SK-N-SH treated with all-trans-retinoic acid at 6 μM for 48 hours (cell line): ENCODE measurements around the gene TSSK1B.

ENCODE experiments used
- ATAC-seq: fragments of 200-7000 bp; cut with Tn5 transposase; 3 replicates; pipeline ENCODE4 v1.9.1; 2020; ENCODE audit warnings: mild to moderate bottlenecking, moderate library complexity
- ARNTL ChIP-seq: fragments of 450-650 bp; formaldehyde crosslinking; IDR thresholded peaks from 2 replicates; pipeline ENCODE4 v1.5.0; 2020; ENCODE audit warnings: low read depth, mild to moderate bottlenecking, moderate library complexity, borderline replicate concordance
- BACH2 ChIP-seq: fragments of 250-450 bp; sonication (Bioruptor Pico); IDR thresholded peaks from 2 replicates; pipeline ENCODE4 v1.9.0; 2021; ENCODE audit warnings: mild to moderate bottlenecking, borderline replicate concordance
- CSDC2 ChIP-seq: fragments of 250-450 bp; sonication (Bioruptor Pico); IDR thresholded peaks from 2 replicates; pipeline ENCODE4 v1.5.0; 2020; ENCODE audit warnings: mild to moderate bottlenecking, moderate library complexity
- ESRRG ChIP-seq: fragments of 250-450 bp; sonication (Bioruptor Pico); IDR thresholded peaks from 2 replicates; pipeline ENCODE4 v1.6.1; 2021; ENCODE audit warnings: mild to moderate bottlenecking
- GLIS3 ChIP-seq: fragments of 250-450 bp; sonication (Bioruptor Pico); IDR thresholded peaks from 2 replicates; pipeline ENCODE4 v1.5.0; 2020; ENCODE audit warnings: mild to moderate bottlenecking, moderate library complexity
- ISL1 ChIP-seq: fragments of 250-450 bp; sonication (Bioruptor Pico); IDR thresholded peaks from 2 replicates; pipeline ENCODE4 v2.1.2; 2022; ENCODE audit warnings: mild to moderate bottlenecking, moderate library complexity
- OSR1 ChIP-seq: fragments of 250-450 bp; sonication (Bioruptor Pico); IDR thresholded peaks from 2 replicates; pipeline ENCODE4 v1.8.0; 2022; ENCODE audit warnings: moderate library complexity, mild to moderate bottlenecking, inconsistent platforms
- PPARA ChIP-seq: fragments of 250-450 bp; sonication (Bioruptor Pico); IDR thresholded peaks from 2 replicates; pipeline ENCODE4 v1.5.0; 2020; ENCODE audit warnings: mild to moderate bottlenecking, borderline replicate concordance
- RARB ChIP-seq: fragments of 250-450 bp; sonication (Bioruptor Pico); IDR thresholded peaks from 2 replicates; pipeline ENCODE4 v1.8.0; 2021; ENCODE audit warnings: mild to moderate bottlenecking, moderate library complexity
- SNAI2 ChIP-seq: fragments of 250-450 bp; sonication (Bioruptor Pico); IDR thresholded peaks from 2 replicates; pipeline ENCODE4 v1.5.0; 2020; ENCODE audit warnings: mild to moderate bottlenecking, moderate library complexity
- TCF4 ChIP-seq: fragments of 250-450 bp; sonication (Bioruptor Pico); IDR thresholded peaks from 2 replicates; pipeline ENCODE4 v1.8.0; 2021; ENCODE audit warnings: mild to moderate bottlenecking, moderate library complexity, borderline replicate concordance
- TOX ChIP-seq: fragments of 250-450 bp; sonication (Bioruptor Pico); IDR thresholded peaks from 2 replicates; pipeline ENCODE4 v1.8.0; 2021; ENCODE audit warnings: mild to moderate bottlenecking, moderate library complexity, borderline replicate concordance
- ZC3H10 ChIP-seq: fragments of 250-450 bp; sonication (Bioruptor Pico); IDR thresholded peaks from 2 replicates; pipeline ENCODE4 v1.5.1; 2021; ENCODE audit warnings: mild to moderate bottlenecking, moderate library complexity
- ZFP3 ChIP-seq: fragments of 250-450 bp; sonication (Bioruptor Pico); IDR thresholded peaks from 2 replicates; pipeline ENCODE4 v1.5.0; 2020; ENCODE audit warnings: mild to moderate bottlenecking, moderate library complexity
- ZFP30 ChIP-seq: fragments of 450-650 bp; formaldehyde crosslinking; IDR thresholded peaks from 2 replicates; pipeline ENCODE4 v1.5.0; 2022; ENCODE audit warnings: mild to moderate bottlenecking, moderate library complexity
- ZNF565 ChIP-seq: fragments of 450-650 bp; formaldehyde crosslinking; conservative IDR thresholded peaks from 2 replicates; pipeline ENCODE4 v1.5.0; 2020; ENCODE audit warnings: low read depth, mild to moderate bottlenecking, moderate library complexity
- ZNF70 ChIP-seq: fragments of 450-650 bp; formaldehyde crosslinking; IDR thresholded peaks from 2 replicates; pipeline ENCODE4 v1.5.0; 2020; ENCODE audit warnings: mild to moderate bottlenecking, moderate library complexity
- ZNF8 ChIP-seq: fragments of 450-650 bp; formaldehyde crosslinking; IDR thresholded peaks from 2 replicates; pipeline ENCODE4 v1.5.0; 2020; ENCODE audit warnings: mild to moderate bottlenecking, moderate library complexity
- TF ChIP-seq, protein P1 (sequence below): fragments of 250-450 bp; sonication (Bioruptor Pico); IDR thresholded peaks from 2 replicates; pipeline ENCODE4 v1.8.0; 2021; ENCODE audit warnings: low read depth, mild to moderate bottlenecking, moderate library complexity, borderline replicate concordance
- TF ChIP-seq, protein P2 (sequence below): fragments of 250-450 bp; sonication (Bioruptor Pico); IDR thresholded peaks from 2 replicates; pipeline ENCODE4 v1.8.0; 2020; ENCODE audit warnings: mild to moderate bottlenecking, moderate library complexity, borderline replicate concordance
- TF ChIP-seq, protein P3 (sequence below): fragments of 250-450 bp; sonication (Bioruptor Pico); IDR thresholded peaks from 2 replicates; pipeline ENCODE4 v1.5.1; 2020; ENCODE audit warnings: low read depth, mild to moderate bottlenecking, moderate library complexity
- TF ChIP-seq, protein P4 (sequence below): fragments of 250-450 bp; sonication (Bioruptor Pico); IDR thresholded peaks from 2 replicates; pipeline ENCODE4 v1.5.1; 2021; ENCODE audit warnings: mild to moderate bottlenecking, moderate library complexity
- TF ChIP-seq, protein P5 (sequence below): fragments of 250-450 bp; sonication (Bioruptor Pico); IDR thresholded peaks from 2 replicates; pipeline ENCODE4 v1.5.0; 2020; ENCODE audit warnings: mild to moderate bottlenecking, moderate library complexity

The TSSK1B gene, protein sequence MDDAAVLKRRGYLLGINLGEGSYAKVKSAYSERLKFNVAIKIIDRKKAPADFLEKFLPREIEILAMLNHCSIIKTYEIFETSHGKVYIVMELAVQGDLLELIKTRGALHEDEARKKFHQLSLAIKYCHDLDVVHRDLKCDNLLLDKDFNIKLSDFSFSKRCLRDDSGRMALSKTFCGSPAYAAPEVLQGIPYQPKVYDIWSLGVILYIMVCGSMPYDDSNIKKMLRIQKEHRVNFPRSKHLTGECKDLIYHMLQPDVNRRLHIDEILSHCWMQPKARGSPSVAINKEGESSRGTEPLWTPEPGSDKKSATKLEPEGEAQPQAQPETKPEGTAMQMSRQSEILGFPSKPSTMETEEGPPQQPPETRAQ

DNA sequence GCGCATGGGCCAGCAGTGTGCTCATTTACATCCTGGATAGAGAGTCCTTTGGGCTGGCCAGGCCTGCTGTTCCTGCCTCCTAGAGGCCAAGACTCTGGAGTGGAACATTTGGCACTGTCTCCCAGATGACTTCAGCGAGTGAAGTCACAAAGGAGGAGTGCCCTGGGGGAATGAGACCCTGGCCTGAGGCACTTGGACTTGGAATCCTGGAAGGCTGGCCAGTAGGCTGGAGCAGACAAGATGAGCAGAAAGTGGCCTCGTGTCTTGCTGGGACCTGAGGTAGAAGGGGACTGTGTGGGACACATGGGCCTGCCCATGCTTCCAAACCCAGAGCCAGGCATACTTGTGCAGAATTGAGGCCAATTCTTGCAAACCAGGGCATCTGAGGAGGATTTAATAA lies at the start of gene TSSK1B:
Gene TSSK1B (minus strand): TSS at position 101 of the 400 bp plus-strand sequence. CDS start 150 bp downstream, outside the sequence.
- ATAC-seq = no peak
- TF ChIP-seq ZFP3 (CRISPR knock-in tag) = no peak
- no peak for TF ChIP-seq ZC3H10 (CRISPR knock-in tag)
- no peak for TF ChIP-seq ARNTL (CRISPR knock-in tag)
- no peak for TF ChIP-seq RARB (CRISPR knock-in tag)
- TF ChIP-seq, protein P1, sequence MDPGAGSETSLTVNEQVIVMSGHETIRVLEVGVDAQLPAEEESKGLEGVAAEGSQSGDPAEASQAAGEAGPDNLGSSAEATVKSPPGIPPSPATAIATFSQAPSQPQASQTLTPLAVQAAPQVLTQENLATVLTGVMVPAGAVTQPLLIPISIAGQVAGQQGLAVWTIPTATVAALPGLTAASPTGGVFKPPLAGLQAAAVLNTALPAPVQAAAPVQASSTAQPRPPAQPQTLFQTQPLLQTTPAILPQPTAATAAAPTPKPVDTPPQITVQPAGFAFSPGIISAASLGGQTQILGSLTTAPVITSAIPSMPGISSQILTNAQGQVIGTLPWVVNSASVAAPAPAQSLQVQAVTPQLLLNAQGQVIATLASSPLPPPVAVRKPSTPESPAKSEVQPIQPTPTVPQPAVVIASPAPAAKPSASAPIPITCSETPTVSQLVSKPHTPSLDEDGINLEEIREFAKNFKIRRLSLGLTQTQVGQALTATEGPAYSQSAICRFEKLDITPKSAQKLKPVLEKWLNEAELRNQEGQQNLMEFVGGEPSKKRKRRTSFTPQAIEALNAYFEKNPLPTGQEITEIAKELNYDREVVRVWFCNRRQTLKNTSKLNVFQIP (CRISPR knock-in tag) = no peak
- no peak for TF ChIP-seq GLIS3
- TF ChIP-seq, protein P2, sequence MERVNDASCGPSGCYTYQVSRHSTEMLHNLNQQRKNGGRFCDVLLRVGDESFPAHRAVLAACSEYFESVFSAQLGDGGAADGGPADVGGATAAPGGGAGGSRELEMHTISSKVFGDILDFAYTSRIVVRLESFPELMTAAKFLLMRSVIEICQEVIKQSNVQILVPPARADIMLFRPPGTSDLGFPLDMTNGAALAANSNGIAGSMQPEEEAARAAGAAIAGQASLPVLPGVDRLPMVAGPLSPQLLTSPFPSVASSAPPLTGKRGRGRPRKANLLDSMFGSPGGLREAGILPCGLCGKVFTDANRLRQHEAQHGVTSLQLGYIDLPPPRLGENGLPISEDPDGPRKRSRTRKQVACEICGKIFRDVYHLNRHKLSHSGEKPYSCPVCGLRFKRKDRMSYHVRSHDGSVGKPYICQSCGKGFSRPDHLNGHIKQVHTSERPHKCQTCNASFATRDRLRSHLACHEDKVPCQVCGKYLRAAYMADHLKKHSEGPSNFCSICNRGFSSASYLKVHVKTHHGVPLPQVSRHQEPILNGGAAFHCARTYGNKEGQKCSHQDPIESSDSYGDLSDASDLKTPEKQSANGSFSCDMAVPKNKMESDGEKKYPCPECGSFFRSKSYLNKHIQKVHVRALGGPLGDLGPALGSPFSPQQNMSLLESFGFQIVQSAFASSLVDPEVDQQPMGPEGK (CRISPR knock-in tag) = no peak
- TF ChIP-seq, protein P3, sequence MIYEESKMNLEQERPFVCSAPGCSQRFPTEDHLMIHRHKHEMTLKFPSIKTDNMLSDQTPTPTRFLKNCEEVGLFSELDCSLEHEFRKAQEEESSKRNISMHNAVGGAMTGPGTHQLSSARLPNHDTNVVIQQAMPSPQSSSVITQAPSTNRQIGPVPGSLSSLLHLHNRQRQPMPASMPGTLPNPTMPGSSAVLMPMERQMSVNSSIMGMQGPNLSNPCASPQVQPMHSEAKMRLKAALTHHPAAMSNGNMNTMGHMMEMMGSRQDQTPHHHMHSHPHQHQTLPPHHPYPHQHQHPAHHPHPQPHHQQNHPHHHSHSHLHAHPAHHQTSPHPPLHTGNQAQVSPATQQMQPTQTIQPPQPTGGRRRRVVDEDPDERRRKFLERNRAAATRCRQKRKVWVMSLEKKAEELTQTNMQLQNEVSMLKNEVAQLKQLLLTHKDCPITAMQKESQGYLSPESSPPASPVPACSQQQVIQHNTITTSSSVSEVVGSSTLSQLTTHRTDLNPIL (CRISPR knock-in tag) = no peak
- no peak for TF ChIP-seq ZNF565
- TF ChIP-seq CSDC2 (CRISPR knock-in tag) = no peak
- TF ChIP-seq ZNF8 (CRISPR knock-in tag) = no peak
- TF ChIP-seq OSR1 (CRISPR knock-in tag) = no peak
- TF ChIP-seq TCF4 (CRISPR knock-in tag) = no peak
- no peak for TF ChIP-seq ISL1 (CRISPR knock-in tag)
- no peak for TF ChIP-seq ZFP30 (CRISPR knock-in tag)
- TF ChIP-seq SNAI2 (CRISPR knock-in tag) = no peak
- TF ChIP-seq ESRRG = no peak
- TF ChIP-seq TOX (CRISPR knock-in tag) = no peak
- TF ChIP-seq PPARA = no peak

DNA sequence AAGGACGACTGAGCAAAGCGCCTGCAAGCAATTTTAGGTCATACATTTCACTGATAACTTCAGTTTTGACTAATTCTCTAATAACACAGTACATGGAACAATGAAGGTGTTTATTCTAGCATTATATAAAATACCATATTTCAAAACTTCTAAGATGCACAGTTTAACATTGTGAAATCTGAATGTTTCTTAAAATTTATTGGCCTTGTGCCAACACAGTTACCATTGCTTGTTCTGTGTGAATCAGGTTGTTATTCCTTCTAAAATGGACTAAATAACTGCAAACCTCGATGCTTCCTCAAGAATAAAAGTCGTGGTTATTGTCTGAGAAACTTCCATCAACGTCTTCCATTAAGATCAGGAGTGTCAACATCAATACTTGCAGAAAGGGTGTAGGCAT lies 45.5 kb upstream of the TSSK1B start:
- no peak for TF ChIP-seq PPARA
- TF ChIP-seq, protein P1 (CRISPR knock-in tag) = no peak
- TF ChIP-seq RARB (CRISPR knock-in tag) = no peak
- TF ChIP-seq, protein P4, sequence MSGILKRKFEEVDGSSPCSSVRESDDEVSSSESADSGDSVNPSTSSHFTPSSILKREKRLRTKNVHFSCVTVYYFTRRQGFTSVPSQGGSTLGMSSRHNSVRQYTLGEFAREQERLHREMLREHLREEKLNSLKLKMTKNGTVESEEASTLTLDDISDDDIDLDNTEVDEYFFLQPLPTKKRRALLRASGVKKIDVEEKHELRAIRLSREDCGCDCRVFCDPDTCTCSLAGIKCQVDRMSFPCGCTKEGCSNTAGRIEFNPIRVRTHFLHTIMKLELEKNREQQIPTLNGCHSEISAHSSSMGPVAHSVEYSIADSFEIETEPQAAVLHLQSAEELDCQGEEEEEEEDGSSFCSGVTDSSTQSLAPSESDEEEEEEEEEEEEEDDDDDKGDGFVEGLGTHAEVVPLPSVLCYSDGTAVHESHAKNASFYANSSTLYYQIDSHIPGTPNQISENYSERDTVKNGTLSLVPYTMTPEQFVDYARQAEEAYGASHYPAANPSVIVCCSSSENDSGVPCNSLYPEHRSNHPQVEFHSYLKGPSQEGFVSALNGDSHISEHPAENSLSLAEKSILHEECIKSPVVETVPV (CRISPR knock-in tag) = no peak
- TF ChIP-seq GLIS3 = no peak
- no peak for TF ChIP-seq ZNF8 (CRISPR knock-in tag)
- TF ChIP-seq BACH2 (CRISPR knock-in tag) = no peak
- TF ChIP-seq OSR1 (CRISPR knock-in tag) = no peak
- no peak for TF ChIP-seq ZC3H10 (CRISPR knock-in tag)
- no peak for TF ChIP-seq ZFP30 (CRISPR knock-in tag)
- TF ChIP-seq, protein P5, sequence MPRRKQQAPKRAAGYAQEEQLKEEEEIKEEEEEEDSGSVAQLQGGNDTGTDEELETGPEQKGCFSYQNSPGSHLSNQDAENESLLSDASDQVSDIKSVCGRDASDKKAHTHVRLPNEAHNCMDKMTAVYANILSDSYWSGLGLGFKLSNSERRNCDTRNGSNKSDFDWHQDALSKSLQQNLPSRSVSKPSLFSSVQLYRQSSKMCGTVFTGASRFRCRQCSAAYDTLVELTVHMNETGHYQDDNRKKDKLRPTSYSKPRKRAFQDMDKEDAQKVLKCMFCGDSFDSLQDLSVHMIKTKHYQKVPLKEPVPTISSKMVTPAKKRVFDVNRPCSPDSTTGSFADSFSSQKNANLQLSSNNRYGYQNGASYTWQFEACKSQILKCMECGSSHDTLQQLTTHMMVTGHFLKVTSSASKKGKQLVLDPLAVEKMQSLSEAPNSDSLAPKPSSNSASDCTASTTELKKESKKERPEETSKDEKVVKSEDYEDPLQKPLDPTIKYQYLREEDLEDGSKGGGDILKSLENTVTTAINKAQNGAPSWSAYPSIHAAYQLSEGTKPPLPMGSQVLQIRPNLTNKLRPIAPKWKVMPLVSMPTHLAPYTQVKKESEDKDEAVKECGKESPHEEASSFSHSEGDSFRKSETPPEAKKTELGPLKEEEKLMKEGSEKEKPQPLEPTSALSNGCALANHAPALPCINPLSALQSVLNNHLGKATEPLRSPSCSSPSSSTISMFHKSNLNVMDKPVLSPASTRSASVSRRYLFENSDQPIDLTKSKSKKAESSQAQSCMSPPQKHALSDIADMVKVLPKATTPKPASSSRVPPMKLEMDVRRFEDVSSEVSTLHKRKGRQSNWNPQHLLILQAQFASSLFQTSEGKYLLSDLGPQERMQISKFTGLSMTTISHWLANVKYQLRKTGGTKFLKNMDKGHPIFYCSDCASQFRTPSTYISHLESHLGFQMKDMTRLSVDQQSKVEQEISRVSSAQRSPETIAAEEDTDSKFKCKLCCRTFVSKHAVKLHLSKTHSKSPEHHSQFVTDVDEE (CRISPR knock-in tag) = no peak
- no peak for TF ChIP-seq TOX (CRISPR knock-in tag)
- no peak for TF ChIP-seq ESRRG
- no peak for TF ChIP-seq ISL1 (CRISPR knock-in tag)
- TF ChIP-seq CSDC2 (CRISPR knock-in tag) = no peak
- TF ChIP-seq ZNF70 (CRISPR knock-in tag) = no peak
- TF ChIP-seq ARNTL (CRISPR knock-in tag) = no peak
- ATAC-seq = no peak
